ENCODE data around the gene POU3F3. TPM values are rescaled to one million over a fixed set of nuclear protein-coding genes. Genes with fewer than 3 reads are reported as not detected.
A peak's percentile ranks its signal among the peaks of the same experiment; 100 is the strongest.

The POU3F3 gene
- total RNA-seq, 1 donor: under 0.01 TPM

- no peak overlapping the region for H3K27ac ChIP-seq (ENCODE audit: low read depth, low read length)
- H3K4me1 ChIP-seq (ENCODE audit: insufficient read depth, low read length): no peaks in the 10 kb centered on the region
- H3K4me2 ChIP-seq (ENCODE audit: insufficient read depth, low read length): no peak overlapping the region
- no peak overlapping the region for H2AFZ ChIP-seq (ENCODE audit: low read length)
- peaks cover 37% of the 10 kb centered on the region for H3K27me3 ChIP-seq (ENCODE audit: insufficient read depth, low read length)
- no peak overlapping the region for H3K4me3 ChIP-seq (ENCODE audit: insufficient read depth, low read length)
- H3K36me3 ChIP-seq (ENCODE audit: insufficient read depth, low read length): no peaks in the 10 kb centered on the region
- H4K20me1 ChIP-seq (ENCODE audit: insufficient read depth, low read length): no peaks in the 10 kb centered on the region
- DNase-seq (ENCODE audit: insufficient read length, low spot score, missing footprints): no peak
- TF ChIP-seq CTCF (IDR thresholded peaks at IDR 0.05; ENCODE audit: extremely low read depth, low read depth, low read length): no peak
- no peaks in the 10 kb centered on the region for H3K9me3 ChIP-seq (ENCODE audit: low read depth, low read length)
- no peaks in the 10 kb centered on the region for H3K79me2 ChIP-seq (ENCODE audit: insufficient read depth, low read length)
Observed at GRCh38 chr2:104840156-104840555, 13.8 kb upstream of the POU3F3 start.

GRCh38 chr2:104840893-104841585 lies 12.9 kb upstream of the POU3F3 start:
- Histone ChIP-seq H3K27me3 (ENCODE audit: insufficient read depth, low read length) (peaks cover 46% of the 10 kb centered on the region), H3K27ac (ENCODE audit: low read depth, low read length) (no peak overlapping the region), H2AFZ (ENCODE audit: low read length) (no peak overlapping the region), H4K20me1 (ENCODE audit: insufficient read depth, low read length) (no peaks in the 10 kb centered on the region), H3K79me2 (ENCODE audit: insufficient read depth, low read length) (no peaks in the 10 kb centered on the region), H3K4me2 (ENCODE audit: insufficient read depth, low read length) (no peak overlapping the region), H3K4me1 (ENCODE audit: insufficient read depth, low read length) (no peaks in the 10 kb centered on the region), H3K36me3 (ENCODE audit: insufficient read depth, low read length) (no peaks in the 10 kb centered on the region), H3K4me3 (ENCODE audit: insufficient read depth, low read length) (no peak overlapping the region), H3K9me3 (ENCODE audit: low read depth, low read length) (no peaks in the 10 kb centered on the region)
- peak; percentile 50 for DNase-seq (ENCODE audit: insufficient read length, low spot score, missing footprints)
- TF ChIP-seq CTCF (IDR thresholded peaks at IDR 0.05; ENCODE audit: extremely low read depth, low read depth, low read length): no peak

- H4K20me1 ChIP-seq (ENCODE audit: insufficient read depth, low read length): no peaks in the 10 kb centered on the region
- no peaks in the 10 kb centered on the region for H3K9me3 ChIP-seq (ENCODE audit: low read depth, low read length)
- DNase-seq (ENCODE audit: insufficient read length, low spot score, missing footprints): peak; percentile 58
- H3K4me1 ChIP-seq (ENCODE audit: insufficient read depth, low read length): no peaks in the 10 kb centered on the region
- TF ChIP-seq CTCF (IDR thresholded peaks at IDR 0.05; ENCODE audit: extremely low read depth, low read depth, low read length): no peak
- no peaks in the 10 kb centered on the region for H3K79me2 ChIP-seq (ENCODE audit: insufficient read depth, low read length)
- H3K27me3 ChIP-seq (ENCODE audit: insufficient read depth, low read length): peaks cover 53% of the 10 kb centered on the region
- H3K4me2 ChIP-seq (ENCODE audit: insufficient read depth, low read length): no peak overlapping the region
- no peaks in the 10 kb centered on the region for H3K36me3 ChIP-seq (ENCODE audit: insufficient read depth, low read length)
- H3K4me3 ChIP-seq (ENCODE audit: insufficient read depth, low read length): no peak overlapping the region
- H2AFZ ChIP-seq (ENCODE audit: low read length): no peak overlapping the region
- no peak overlapping the region for H3K27ac ChIP-seq (ENCODE audit: low read depth, low read length)
Observed at GRCh38 chr2:104841744-104842143, 12.2 kb upstream of the POU3F3 start.

- no peak overlapping the region for H3K4me2 ChIP-seq (ENCODE audit: insufficient read depth, low read length)
- H3K4me3 ChIP-seq (ENCODE audit: insufficient read depth, low read length): peak overlapping the region; percentile 30
- TF ChIP-seq CTCF (IDR thresholded peaks at IDR 0.05; ENCODE audit: extremely low read depth, low read depth, low read length): no peak
- no peak overlapping the region for H2AFZ ChIP-seq (ENCODE audit: low read length)
- no peaks in the 10 kb centered on the region for H4K20me1 ChIP-seq (ENCODE audit: insufficient read depth, low read length)
- DNase-seq (ENCODE audit: insufficient read length, low spot score, missing footprints): peak; percentile 88
- H3K27ac ChIP-seq (ENCODE audit: low read depth, low read length): no peak overlapping the region
- no peaks in the 10 kb centered on the region for H3K4me1 ChIP-seq (ENCODE audit: insufficient read depth, low read length)
- peaks cover 74% of the 10 kb centered on the region for H3K27me3 ChIP-seq (ENCODE audit: insufficient read depth, low read length)
- no peaks in the 10 kb centered on the region for H3K36me3 ChIP-seq (ENCODE audit: insufficient read depth, low read length)
- no peaks in the 10 kb centered on the region for H3K9me3 ChIP-seq (ENCODE audit: low read depth, low read length)
- no peaks in the 10 kb centered on the region for H3K79me2 ChIP-seq (ENCODE audit: insufficient read depth, low read length)
Observed at GRCh38 chr2:104844807-104845551, 8.9 kb upstream of the POU3F3 start.
